ENCODE results near the gene SIGLEC9.

DNA sequence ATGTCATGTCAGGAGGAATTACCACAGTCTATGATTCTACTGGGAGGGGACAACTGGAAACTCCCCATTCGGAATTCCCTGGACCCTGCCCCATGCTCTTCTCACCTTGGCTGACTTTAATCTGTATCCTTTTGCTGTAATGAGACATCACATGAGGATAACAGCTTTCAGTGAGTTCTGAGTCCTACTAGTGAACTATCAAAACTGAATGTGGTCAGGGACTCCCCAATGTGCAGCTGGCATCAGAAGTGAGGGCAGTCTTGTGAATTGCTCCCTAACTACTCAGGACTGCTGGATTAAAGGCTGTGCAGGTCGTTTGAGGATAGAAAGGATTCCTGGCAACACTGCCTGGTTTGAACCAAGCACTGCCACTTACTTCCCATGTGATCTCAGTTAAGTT is 32.6 kb downstream of the SIGLEC9 start:
- TF ChIP-seq, protein P1, sequence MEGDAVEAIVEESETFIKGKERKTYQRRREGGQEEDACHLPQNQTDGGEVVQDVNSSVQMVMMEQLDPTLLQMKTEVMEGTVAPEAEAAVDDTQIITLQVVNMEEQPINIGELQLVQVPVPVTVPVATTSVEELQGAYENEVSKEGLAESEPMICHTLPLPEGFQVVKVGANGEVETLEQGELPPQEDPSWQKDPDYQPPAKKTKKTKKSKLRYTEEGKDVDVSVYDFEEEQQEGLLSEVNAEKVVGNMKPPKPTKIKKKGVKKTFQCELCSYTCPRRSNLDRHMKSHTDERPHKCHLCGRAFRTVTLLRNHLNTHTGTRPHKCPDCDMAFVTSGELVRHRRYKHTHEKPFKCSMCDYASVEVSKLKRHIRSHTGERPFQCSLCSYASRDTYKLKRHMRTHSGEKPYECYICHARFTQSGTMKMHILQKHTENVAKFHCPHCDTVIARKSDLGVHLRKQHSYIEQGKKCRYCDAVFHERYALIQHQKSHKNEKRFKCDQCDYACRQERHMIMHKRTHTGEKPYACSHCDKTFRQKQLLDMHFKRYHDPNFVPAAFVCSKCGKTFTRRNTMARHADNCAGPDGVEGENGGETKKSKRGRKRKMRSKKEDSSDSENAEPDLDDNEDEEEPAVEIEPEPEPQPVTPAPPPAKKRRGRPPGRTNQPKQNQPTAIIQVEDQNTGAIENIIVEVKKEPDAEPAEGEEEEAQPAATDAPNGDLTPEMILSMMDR (IDR thresholded peaks at IDR 0.05) = no peak
- TF ChIP-seq ZNF232 (CRISPR knock-in tag; IDR thresholded peaks at IDR 0.05) (no peak), ZBTB21 (CRISPR knock-in tag; IDR thresholded peaks at IDR 0.05; ENCODE audit: borderline replicate concordance) (no peak), TEAD4 (CRISPR knock-in tag; IDR thresholded peaks at IDR 0.05) (no peak), CREB1 (CRISPR knock-in tag; IDR thresholded peaks at IDR 0.05) (no peak), SP1 (CRISPR knock-in tag; conservative IDR thresholded peaks at IDR 0.05) (no peak), ZNF671 (CRISPR knock-in tag; IDR thresholded peaks at IDR 0.05) (no peak), RELA (CRISPR knock-in tag; IDR thresholded peaks at IDR 0.05; ENCODE audit: borderline replicate concordance) (no peak)
- TF ChIP-seq, protein P2, sequence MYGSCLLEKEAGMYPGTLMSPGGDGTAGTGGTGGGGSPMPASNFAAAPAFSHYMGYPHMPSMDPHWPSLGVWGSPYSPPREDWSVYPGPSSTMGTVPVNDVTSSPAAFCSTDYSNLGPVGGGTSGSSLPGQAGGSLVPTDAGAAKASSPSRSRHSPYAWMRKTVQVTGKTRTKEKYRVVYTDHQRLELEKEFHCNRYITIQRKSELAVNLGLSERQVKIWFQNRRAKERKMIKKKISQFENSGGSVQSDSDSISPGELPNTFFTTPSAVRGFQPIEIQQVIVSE (CRISPR knock-in tag; IDR thresholded peaks at IDR 0.05; ENCODE audit: borderline replicate concordance) = no peak
- TF ChIP-seq, protein P3, sequence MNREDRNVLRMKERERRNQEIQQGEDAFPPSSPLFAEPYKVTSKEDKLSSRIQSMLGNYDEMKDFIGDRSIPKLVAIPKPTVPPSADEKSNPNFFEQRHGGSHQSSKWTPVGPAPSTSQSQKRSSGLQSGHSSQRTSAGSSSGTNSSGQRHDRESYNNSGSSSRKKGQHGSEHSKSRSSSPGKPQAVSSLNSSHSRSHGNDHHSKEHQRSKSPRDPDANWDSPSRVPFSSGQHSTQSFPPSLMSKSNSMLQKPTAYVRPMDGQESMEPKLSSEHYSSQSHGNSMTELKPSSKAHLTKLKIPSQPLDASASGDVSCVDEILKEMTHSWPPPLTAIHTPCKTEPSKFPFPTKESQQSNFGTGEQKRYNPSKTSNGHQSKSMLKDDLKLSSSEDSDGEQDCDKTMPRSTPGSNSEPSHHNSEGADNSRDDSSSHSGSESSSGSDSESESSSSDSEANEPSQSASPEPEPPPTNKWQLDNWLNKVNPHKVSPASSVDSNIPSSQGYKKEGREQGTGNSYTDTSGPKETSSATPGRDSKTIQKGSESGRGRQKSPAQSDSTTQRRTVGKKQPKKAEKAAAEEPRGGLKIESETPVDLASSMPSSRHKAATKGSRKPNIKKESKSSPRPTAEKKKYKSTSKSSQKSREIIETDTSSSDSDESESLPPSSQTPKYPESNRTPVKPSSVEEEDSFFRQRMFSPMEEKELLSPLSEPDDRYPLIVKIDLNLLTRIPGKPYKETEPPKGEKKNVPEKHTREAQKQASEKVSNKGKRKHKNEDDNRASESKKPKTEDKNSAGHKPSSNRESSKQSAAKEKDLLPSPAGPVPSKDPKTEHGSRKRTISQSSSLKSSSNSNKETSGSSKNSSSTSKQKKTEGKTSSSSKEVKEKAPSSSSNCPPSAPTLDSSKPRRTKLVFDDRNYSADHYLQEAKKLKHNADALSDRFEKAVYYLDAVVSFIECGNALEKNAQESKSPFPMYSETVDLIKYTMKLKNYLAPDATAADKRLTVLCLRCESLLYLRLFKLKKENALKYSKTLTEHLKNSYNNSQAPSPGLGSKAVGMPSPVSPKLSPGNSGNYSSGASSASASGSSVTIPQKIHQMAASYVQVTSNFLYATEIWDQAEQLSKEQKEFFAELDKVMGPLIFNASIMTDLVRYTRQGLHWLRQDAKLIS (CRISPR knock-in tag; IDR thresholded peaks at IDR 0.05; ENCODE audit: borderline replicate concordance) = no peak
- TF ChIP-seq, protein P4, sequence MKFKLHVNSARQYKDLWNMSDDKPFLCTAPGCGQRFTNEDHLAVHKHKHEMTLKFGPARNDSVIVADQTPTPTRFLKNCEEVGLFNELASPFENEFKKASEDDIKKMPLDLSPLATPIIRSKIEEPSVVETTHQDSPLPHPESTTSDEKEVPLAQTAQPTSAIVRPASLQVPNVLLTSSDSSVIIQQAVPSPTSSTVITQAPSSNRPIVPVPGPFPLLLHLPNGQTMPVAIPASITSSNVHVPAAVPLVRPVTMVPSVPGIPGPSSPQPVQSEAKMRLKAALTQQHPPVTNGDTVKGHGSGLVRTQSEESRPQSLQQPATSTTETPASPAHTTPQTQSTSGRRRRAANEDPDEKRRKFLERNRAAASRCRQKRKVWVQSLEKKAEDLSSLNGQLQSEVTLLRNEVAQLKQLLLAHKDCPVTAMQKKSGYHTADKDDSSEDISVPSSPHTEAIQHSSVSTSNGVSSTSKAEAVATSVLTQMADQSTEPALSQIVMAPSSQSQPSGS (CRISPR knock-in tag; IDR thresholded peaks at IDR 0.05; ENCODE audit: borderline replicate concordance, low read depth) = no peak
- TF ChIP-seq, protein P5, sequence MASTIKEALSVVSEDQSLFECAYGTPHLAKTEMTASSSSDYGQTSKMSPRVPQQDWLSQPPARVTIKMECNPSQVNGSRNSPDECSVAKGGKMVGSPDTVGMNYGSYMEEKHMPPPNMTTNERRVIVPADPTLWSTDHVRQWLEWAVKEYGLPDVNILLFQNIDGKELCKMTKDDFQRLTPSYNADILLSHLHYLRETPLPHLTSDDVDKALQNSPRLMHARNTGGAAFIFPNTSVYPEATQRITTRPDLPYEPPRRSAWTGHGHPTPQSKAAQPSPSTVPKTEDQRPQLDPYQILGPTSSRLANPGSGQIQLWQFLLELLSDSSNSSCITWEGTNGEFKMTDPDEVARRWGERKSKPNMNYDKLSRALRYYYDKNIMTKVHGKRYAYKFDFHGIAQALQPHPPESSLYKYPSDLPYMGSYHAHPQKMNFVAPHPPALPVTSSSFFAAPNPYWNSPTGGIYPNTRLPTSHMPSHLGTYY (CRISPR knock-in tag; IDR thresholded peaks at IDR 0.05) = no peak
- TF ChIP-seq, protein P6, sequence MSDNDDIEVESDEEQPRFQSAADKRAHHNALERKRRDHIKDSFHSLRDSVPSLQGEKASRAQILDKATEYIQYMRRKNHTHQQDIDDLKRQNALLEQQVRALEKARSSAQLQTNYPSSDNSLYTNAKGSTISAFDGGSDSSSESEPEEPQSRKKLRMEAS (CRISPR knock-in tag; IDR thresholded peaks at IDR 0.05) = no peak
